CD4-positive, alpha-beta T cell treated with Interleukin-6 at 100 ng/mL for 8 hours (primary cell): ENCODE results near the gene PRRG2.
A peak's percentile ranks its signal among the peaks of the same experiment; 100 is the strongest.

Source experiments
- DNase-seq: peaks from one replicate; pipeline ENCODE4 v3.0.0-alpha.2; 2020; ENCODE audit warnings: mixed read lengths, low spot score

The PRRG2 gene

GRCh38 chr19:49640113-49640898 is 59.2 kb downstream of the PRRG2 start, which contains the start of gene RRAS:
Gene RRAS (minus strand): TSS chr19:49640143. CDS start chr19:49640098, 45 bp downstream.
- peak; percentile 100 for DNase-seq
